Measurements from ENCODE around the gene POR. TPM values are rescaled to one million over a fixed set of nuclear protein-coding genes. Genes with fewer than 3 reads are reported as not detected.

Gene POR
- total and polyA plus RNA-seq, 2 of the 13 experiments (the other 11 are each of a cell fraction or from before 2014, with no cell fraction given) = 145 to 266 TPM

DNA sequence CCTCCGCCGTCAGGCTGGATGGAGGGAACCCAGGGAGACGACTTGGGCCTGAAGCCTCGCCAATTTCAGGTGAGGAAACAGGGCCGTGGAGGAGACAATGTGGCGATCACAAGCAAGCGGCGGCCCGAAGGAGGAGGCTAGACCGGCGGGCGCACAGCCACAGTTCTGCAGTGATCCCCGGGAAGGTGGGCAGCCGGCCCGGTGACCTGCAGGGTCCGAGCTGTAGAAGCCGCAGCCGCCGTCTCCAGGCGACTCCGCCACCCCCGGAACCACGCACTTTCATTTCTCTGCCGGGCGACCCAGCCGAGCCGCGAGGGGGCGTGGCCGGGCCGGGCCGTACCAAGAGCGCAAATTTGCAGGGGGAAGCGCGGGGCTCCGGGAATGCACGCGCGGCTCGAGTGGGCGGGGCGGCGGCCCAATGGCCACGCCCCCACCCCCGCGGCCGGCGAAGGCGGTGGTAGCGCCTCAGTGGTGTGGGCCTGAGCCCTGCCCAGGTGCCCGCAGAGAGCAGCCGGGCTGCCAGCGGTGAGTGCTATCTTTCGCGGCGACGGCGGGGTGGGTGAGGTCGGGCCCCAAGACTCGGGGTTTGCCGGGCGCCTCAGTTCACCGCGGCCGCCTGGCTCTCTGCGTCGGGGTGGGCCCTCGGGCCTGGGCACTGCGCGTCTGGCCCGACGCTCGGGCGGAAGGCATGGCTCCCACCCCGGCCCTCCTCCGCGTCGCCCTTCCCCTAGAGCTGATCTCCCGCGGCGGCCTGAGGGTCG lies at the start of gene POR (continued):
- TF ChIP-seq NONO (IDR thresholded peaks at IDR 0.05) = 0 out of 2 replicates have a peak, but pooled peaks have one; percentile 28
- peak; percentile 73; the same call in 1 of the 2 replicates for TF ChIP-seq NONO (CRISPR knock-in tag; conservative IDR thresholded peaks at IDR 0.05)
- peak; percentile 61; the same call in 1 of the 2 replicates for TF ChIP-seq ZNF101 (CRISPR knock-in tag; IDR thresholded peaks at IDR 0.05; ENCODE audit: borderline replicate concordance, low read depth)
- TF ChIP-seq, protein P1, sequence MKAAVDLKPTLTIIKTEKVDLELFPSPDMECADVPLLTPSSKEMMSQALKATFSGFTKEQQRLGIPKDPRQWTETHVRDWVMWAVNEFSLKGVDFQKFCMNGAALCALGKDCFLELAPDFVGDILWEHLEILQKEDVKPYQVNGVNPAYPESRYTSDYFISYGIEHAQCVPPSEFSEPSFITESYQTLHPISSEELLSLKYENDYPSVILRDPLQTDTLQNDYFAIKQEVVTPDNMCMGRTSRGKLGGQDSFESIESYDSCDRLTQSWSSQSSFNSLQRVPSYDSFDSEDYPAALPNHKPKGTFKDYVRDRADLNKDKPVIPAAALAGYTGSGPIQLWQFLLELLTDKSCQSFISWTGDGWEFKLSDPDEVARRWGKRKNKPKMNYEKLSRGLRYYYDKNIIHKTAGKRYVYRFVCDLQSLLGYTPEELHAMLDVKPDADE (CRISPR knock-in tag; IDR thresholded peaks at IDR 0.05) = no peak
- TF ChIP-seq ZNF30 (CRISPR knock-in tag; IDR thresholded peaks at IDR 0.05) = no peak
- TF ChIP-seq NFKB2 (CRISPR knock-in tag; IDR thresholded peaks at IDR 0.05; ENCODE audit: borderline replicate concordance) = peak; percentile 83
- peak; percentile 94 for TF ChIP-seq ZNF776 (CRISPR knock-in tag; IDR thresholded peaks at IDR 0.05)
- TF ChIP-seq RCOR2 (CRISPR knock-in tag; IDR thresholded peaks at IDR 0.05) = no peak; the same call in 1 of the 2 replicates
- TF ChIP-seq SMC3 (IDR thresholded peaks at IDR 0.05; ENCODE audit: low read length) = no peak
- TF ChIP-seq U2AF1 (optimal IDR thresholded peaks at IDR 0.05; ENCODE audit: low read depth, low read length) = no peak
- TF ChIP-seq, protein P2, sequence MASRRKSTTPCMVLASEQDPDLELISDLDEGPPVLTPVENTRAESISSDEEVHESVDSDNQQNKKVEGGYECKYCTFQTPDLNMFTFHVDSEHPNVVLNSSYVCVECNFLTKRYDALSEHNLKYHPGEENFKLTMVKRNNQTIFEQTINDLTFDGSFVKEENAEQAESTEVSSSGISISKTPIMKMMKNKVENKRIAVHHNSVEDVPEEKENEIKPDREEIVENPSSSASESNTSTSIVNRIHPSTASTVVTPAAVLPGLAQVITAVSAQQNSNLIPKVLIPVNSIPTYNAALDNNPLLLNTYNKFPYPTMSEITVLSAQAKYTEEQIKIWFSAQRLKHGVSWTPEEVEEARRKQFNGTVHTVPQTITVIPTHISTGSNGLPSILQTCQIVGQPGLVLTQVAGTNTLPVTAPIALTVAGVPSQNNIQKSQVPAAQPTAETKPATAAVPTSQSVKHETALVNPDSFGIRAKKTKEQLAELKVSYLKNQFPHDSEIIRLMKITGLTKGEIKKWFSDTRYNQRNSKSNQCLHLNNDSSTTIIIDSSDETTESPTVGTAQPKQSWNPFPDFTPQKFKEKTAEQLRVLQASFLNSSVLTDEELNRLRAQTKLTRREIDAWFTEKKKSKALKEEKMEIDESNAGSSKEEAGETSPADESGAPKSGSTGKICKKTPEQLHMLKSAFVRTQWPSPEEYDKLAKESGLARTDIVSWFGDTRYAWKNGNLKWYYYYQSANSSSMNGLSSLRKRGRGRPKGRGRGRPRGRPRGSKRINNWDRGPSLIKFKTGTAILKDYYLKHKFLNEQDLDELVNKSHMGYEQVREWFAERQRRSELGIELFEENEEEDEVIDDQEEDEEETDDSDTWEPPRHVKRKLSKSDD (CRISPR knock-in tag; IDR thresholded peaks at IDR 0.05; ENCODE audit: low read depth) = peak; percentile 53; the same call in 1 of the 2 replicates
- TF ChIP-seq FOXC1 (CRISPR knock-in tag; IDR thresholded peaks at IDR 0.05; ENCODE audit: borderline replicate concordance) = peak; percentile 69; the same call in 1 of the 2 replicates
- TF ChIP-seq FOSL1 (CRISPR knock-in tag; IDR thresholded peaks at IDR 0.05; ENCODE audit: borderline replicate concordance) = 0 out of 2 replicates have a peak, but pooled peaks have one; percentile 46
- peak; percentile 90; the same call in 2 of the 3 replicates for TF ChIP-seq MXI1 (IDR thresholded peaks at IDR 0.05; ENCODE audit: borderline replicate concordance, low read depth, low read length)
- TF ChIP-seq ZNF629 (CRISPR knock-in tag; conservative IDR thresholded peaks at IDR 0.05) = peak; percentile 14; the same call in 1 of the 2 replicates
- TF ChIP-seq, protein P3, sequence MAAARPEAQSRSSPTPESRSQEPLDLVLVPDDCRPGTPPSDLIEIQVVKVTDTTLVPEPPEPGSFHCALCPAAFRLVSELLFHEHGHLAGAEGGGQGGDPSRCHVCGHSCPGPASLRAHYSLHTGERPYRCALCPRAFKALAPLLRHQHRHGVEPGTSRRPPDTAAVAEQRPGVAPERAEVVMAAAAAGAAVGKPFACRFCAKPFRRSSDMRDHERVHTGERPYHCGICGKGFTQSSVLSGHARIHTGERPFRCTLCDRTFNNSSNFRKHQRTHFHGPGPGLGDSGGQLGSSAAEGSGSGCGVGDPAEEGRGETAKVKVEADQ (CRISPR knock-in tag; IDR thresholded peaks at IDR 0.05; ENCODE audit: borderline replicate concordance) = no peak; the same call in 1 of the 2 replicates
- TF ChIP-seq, protein P4, sequence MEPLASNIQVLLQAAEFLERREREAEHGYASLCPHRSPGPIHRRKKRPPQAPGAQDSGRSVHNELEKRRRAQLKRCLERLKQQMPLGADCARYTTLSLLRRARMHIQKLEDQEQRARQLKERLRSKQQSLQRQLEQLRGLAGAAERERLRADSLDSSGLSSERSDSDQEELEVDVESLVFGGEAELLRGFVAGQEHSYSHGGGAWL (CRISPR knock-in tag; IDR thresholded peaks at IDR 0.05) = no peak; the same call in 1 of the 2 replicates
- TF ChIP-seq PAF1 (CRISPR knock-in tag; IDR thresholded peaks at IDR 0.05) = no peak
- TF ChIP-seq, protein P5, sequence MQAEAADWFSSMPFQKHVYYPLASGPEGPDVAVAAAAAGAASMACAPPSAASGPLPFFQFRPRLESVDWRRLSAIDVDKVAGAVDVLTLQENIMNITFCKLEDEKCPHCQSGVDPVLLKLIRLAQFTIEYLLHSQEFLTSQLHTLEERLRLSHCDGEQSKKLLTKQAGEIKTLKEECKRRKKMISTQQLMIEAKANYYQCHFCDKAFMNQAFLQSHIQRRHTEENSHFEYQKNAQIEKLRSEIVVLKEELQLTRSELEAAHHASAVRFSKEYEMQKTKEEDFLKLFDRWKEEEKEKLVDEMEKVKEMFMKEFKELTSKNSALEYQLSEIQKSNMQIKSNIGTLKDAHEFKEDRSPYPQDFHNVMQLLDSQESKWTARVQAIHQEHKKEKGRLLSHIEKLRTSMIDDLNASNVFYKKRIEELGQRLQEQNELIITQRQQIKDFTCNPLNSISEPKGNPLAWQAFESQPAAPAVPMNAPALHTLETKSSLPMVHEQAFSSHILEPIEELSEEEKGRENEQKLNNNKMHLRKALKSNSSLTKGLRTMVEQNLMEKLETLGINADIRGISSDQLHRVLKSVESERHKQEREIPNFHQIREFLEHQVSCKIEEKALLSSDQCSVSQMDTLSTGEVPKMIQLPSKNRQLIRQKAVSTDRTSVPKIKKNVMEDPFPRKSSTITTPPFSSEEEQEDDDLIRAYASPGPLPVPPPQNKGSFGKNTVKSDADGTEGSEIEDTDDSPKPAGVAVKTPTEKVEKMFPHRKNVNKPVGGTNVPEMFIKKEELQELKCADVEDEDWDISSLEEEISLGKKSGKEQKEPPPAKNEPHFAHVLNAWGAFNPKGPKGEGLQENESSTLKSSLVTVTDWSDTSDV (CRISPR knock-in tag; IDR thresholded peaks at IDR 0.05) = peak; percentile 70; the same call in 1 of the 2 replicates
- TF ChIP-seq, protein P6, sequence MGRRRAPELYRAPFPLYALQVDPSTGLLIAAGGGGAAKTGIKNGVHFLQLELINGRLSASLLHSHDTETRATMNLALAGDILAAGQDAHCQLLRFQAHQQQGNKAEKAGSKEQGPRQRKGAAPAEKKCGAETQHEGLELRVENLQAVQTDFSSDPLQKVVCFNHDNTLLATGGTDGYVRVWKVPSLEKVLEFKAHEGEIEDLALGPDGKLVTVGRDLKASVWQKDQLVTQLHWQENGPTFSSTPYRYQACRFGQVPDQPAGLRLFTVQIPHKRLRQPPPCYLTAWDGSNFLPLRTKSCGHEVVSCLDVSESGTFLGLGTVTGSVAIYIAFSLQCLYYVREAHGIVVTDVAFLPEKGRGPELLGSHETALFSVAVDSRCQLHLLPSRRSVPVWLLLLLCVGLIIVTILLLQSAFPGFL (CRISPR knock-in tag; IDR thresholded peaks at IDR 0.05) = peak; percentile 68
